HepG2 (cell line): Measurements from ENCODE around the gene NAPSA. TPM values are rescaled to one million over a fixed set of nuclear protein-coding genes. Genes with fewer than 3 reads are reported as not detected.

ENCODE experiments used
- ATAC-seq: fragments of 200-7000 bp; cut with Tn5 transposase; 3 replicates; pipeline ENCODE4 v1.9.1; 2020; ENCODE audit warnings: mild to moderate bottlenecking, moderate library complexity
- BruUV-seq: library from RNA; stranded (reverse); fragments of 400-500 nt; replicated peaks from 2 replicates; lab custom pipeline; 2021; lab: Mats Ljungman, UMichigan
- CTCF ChIA-PET: fragments of 300-600 bp; formaldehyde crosslinking; extraction: SDS; loops from one replicate; lab custom pipeline; 2021; ENCODE audit warnings: low total read pairs, inconsistent platforms, low intra/inter-chr PET ratio; lab: Yijun Ruan, JAX
- POLR2A ChIA-PET: fragments of 350-600 bp; sonication (Branson Sonifier 250); formaldehyde crosslinking; loops from one replicate; lab custom pipeline; 2020; ENCODE audit warnings: antibody characterized with exemption, inconsistent platforms; lab: Yijun Ruan, JAX
- DNase-seq: peaks from one replicate; pipeline ENCODE4 v3.0.0-alpha.2; 2015; ENCODE audit warnings: low spot score
- FAIRE-seq: peaks from 3 replicates; lab custom pipeline; 2011; peaks lifted over from hg19 to GRCh38; lab: Jason Lieb, UNC
- H2AFZ ChIP-seq: one replicate; pipeline ENCODE4 v1.6.1; 2011; ENCODE audit warnings: low read length, inconsistent platforms
- H3K27ac ChIP-seq: fragments of 300-600 bp; 3 replicates; pipeline ENCODE4 v1.8.0; 2011; ENCODE audit warnings: mixed run types, mild to moderate bottlenecking, mixed read lengths, low read length, inconsistent platforms; ENCODE audit not compliant: insufficient read depth; ENCODE audit errors: extremely low read length
- H3K27me3 ChIP-seq, 2 experiments: fragments of 200-600 bp in 1 of 2; 2 replicates in 1 of 2; 3 replicates in 1 of 2; pipeline versions ENCODE4 v1.6.0 to v1.8.0; 2011; ENCODE audit warnings: low read length in 2 of 2, mild to moderate bottlenecking in 2 of 2, moderate library complexity in 2 of 2, inconsistent platforms in 1 of 2; ENCODE audit not compliant: insufficient read depth in 2 of 2, control insufficient read depth in 1 of 2
- H3K36me3 ChIP-seq, 2 experiments: fragments of 200-600 bp in 1 of 2; replicated peaks in 1 of 2; 2 replicates in 1 of 2; 3 replicates in 1 of 2; pipeline versions ENCODE4 v1.5.1 to v1.8.0; 2011; ENCODE audit warnings: low read length in 2 of 2, inconsistent platforms in 1 of 2; ENCODE audit not compliant: insufficient read depth in 2 of 2, control insufficient read depth in 1 of 2
- H3K4me1 ChIP-seq: 2 replicates; pipeline ENCODE4 v1.5.1; 2012; ENCODE audit warnings: low read length, inconsistent platforms; ENCODE audit not compliant: insufficient read depth
- H3K4me2 ChIP-seq: 2 replicates; pipeline ENCODE4 v1.6.0; 2011; ENCODE audit warnings: low read depth, low read length, inconsistent platforms
- H3K4me3 ChIP-seq, 3 experiments: fragments of 200-600 bp in 1 of 3; sonication (generic), shearing (Covaris generic) in 1 of 3; replicated peaks in 1 of 3; 2 replicates each; pipeline ENCODE4 v1.5.1; 2011 to 2016; ENCODE audit warnings: low read length in 3 of 3, inconsistent platforms in 2 of 3, low read depth in 2 of 3, mild to moderate bottlenecking in 2 of 3, control low read depth in 1 of 3, mixed read lengths in 1 of 3; ENCODE audit not compliant: insufficient read depth in 1 of 3
- H3K79me2 ChIP-seq: one replicate; pipeline ENCODE4 v1.6.1; 2011; ENCODE audit warnings: low read length, inconsistent platforms; ENCODE audit not compliant: insufficient read depth
- H3K9ac ChIP-seq: 2 replicates; pipeline ENCODE4 v1.6.0; 2011; ENCODE audit warnings: mild to moderate bottlenecking, low read depth, low read length, inconsistent platforms; ENCODE audit not compliant: insufficient read depth
- H3K9me3 ChIP-seq: 2 replicates; pipeline ENCODE4 v1.5.1; 2012; ENCODE audit warnings: mild to moderate bottlenecking, low read length
- H4K20me1 ChIP-seq: 2 replicates; pipeline ENCODE4 v1.6.0; 2011; ENCODE audit warnings: inconsistent platforms, mild to moderate bottlenecking, low read length, moderate library complexity; ENCODE audit not compliant: insufficient read depth
- FOSL1 ChIP-seq: sonication (generic); formaldehyde crosslinking; IDR thresholded peaks from 2 replicates; pipeline ENCODE4 v1.9.0; 2021; ENCODE audit warnings: missing genetic modification reagents, borderline replicate concordance
- RFX3 ChIP-seq: IDR thresholded peaks from 2 replicates; pipeline ENCODE4 v1.6.1; 2016; ENCODE audit warnings: missing biosample characterization, missing genetic modification reagents
- RXRB ChIP-seq: IDR thresholded peaks from 2 replicates; pipeline ENCODE4 v1.6.1; 2016; ENCODE audit warnings: borderline replicate concordance, missing genetic modification reagents, missing compliant biosample characterization
- ZNF7 ChIP-seq: IDR thresholded peaks from 2 replicates; pipeline ENCODE4 v1.6.1; 2016; ENCODE audit warnings: missing biosample characterization, missing genetic modification reagents
- ZNF720 ChIP-seq: sonication (generic); formaldehyde crosslinking; IDR thresholded peaks from 2 replicates; pipeline ENCODE4 v1.4.0; 2020; ENCODE audit warnings: missing genetic modification reagents
- WGBS: methylation state at CpG from one replicate; pipeline ENCODE4 v1.1.6; 2017; ENCODE audit warnings: low lambda C conversion rate; 5-methylcytosine and 5-hydroxymethylcytosine counted together
- in situ Hi-C: cut with HindIII; loops from 2 replicates; pipeline ENCODE4 v1.10.0; 2017; ENCODE audit warnings: low pct_unique_long_range_greater_than_20kb; ENCODE audit not compliant: extremely low pct_ligation_motif_present
- intact Hi-C: fragments of 100-400 bp; cut with micrococcal nuclease; formaldehyde crosslinking; loops from one replicate; pipeline ENCODE4 v1.10.0; 2022; ENCODE audit not compliant: unreplicated experiment
- polyA plus RNA-seq, 8 experiments: library from polyadenylated mRNA; depleted of rRNA in 3 of 8; stranded (reverse) in 7 of 8; unstranded in 1 of 8; fragments of >200 nt; fragmentation: Illumina TruSeq in 4 of 8; extraction: Trizol in 4 of 8; gene quantifications; 2 replicates each; pipeline versions ENCODE4 v1.2.1 to v1.2.3, GENCODE V29; 2011 to 2016; ENCODE audit warnings: low read depth in 4 of 8, missing spikeins in 1 of 8, mixed read lengths in 1 of 8; ENCODE audit not compliant: insufficient read depth in 1 of 8
- total RNA-seq, 5 experiments: library from RNA; depleted of rRNA; stranded (reverse); fragments of >200 nt; fragmentation: Illumina TruSeq; extraction: Trizol; gene quantifications; 2 replicates each; pipeline ENCODE4 v1.2.3, GENCODE V29; 2016; ENCODE audit warnings: low read depth in 1 of 5

The NAPSA gene
- total and polyA plus RNA-seq, 2 of the 13 experiments (the other 11 are each of a cell fraction or from before 2014, with no cell fraction given), result not detected

- ATAC-seq (no peak), FAIRE-seq (no peak)
- Histone ChIP-seq H3K36me3 (no peaks in the 10 kb centered on the region), H3K4me1 (peaks cover 13% of the 10 kb centered on the region), H4K20me1 (no peaks in the 10 kb centered on the region)
- no peak for TF ChIP-seq RXRB (CRISPR knock-in tag)
- no peak for TF ChIP-seq ZNF720 (CRISPR knock-in tag)
- no peak for TF ChIP-seq RFX3 (CRISPR knock-in tag)
- peak; percentile 73; the same call in 1 of the 2 replicates for TF ChIP-seq ZNF7 (CRISPR knock-in tag)
- no peak for TF ChIP-seq FOSL1 (CRISPR knock-in tag)
- TF ChIP-seq, all 625 proteins: peak for 1
- intact Hi-C loops, result no loop called here
- in situ Hi-C loops, result no loop called here
- H3K9ac ChIP-seq, result no peak overlapping the region
- no peaks in the 10 kb centered on the region for H3K27me3 ChIP-seq
- no peaks in the 10 kb centered on the region for H3K79me2 ChIP-seq
- DNase-seq, result no peak
- no peak overlapping the region for H2AFZ ChIP-seq
- no peaks in the 10 kb centered on the region for H3K9me3 ChIP-seq
- CTCF ChIA-PET, result no interaction called here
- BruUV-seq, result no TSS peak
- POLR2A ChIA-PET, result interaction anchor here (0.9 to 1.2 kb wide), 2 partner anchors 12 to 16 kb away, joined by 3 to 7 read pairs (median 4); partner anchors contain the start of gene KCNC3
- 43% methylated on average over 22 of the region's 27 CpGs for WGBS
- H3K4me2 ChIP-seq, result peak overlapping the region; percentile 81
- H3K4me3 ChIP-seq, result peak overlapping the region; percentile 51 to 77 (median 63); a peak in 4 of 6 replicates
- no peak overlapping the region for H3K27ac ChIP-seq
Measured at GRCh38 chr19:50312967-50313811, 52.2 kb downstream of the NAPSA start.
